NCI-H1930 (cell line): Measurements from ENCODE around the gene ACVRL1.

Source experiments
- DNase-seq, 2 experiments: peaks; one replicate each; lab custom pipeline; 2025; lab: John Stamatoyannopoulos, UW

The ACVRL1 gene

DNA sequence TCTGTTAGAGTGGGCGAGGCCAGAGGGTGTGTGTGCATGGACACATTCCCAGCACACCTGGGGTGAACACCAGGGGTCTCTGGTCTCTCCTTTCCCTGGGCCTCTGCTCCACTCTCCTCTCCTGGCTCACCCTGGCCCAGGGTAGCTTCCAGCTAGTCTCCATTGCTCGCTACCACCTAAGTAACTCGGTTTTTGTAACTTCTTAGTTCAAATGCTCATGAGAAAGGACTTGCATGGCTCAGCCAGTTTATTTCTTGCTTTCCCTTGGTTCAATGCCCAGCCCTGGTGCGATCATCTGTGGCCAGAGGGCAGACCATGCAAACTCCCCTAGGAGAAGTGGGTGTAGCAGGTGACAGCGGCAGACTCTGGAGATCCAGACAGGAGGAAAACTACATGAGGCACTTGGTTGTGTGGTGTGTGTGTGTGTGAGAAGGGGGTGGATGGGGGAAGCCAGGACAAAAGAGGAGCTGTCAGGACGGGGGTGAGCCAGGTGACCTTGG is 35.2 kb downstream of the ACVRL1 start:
- DNase-seq, result no peak

DNA sequence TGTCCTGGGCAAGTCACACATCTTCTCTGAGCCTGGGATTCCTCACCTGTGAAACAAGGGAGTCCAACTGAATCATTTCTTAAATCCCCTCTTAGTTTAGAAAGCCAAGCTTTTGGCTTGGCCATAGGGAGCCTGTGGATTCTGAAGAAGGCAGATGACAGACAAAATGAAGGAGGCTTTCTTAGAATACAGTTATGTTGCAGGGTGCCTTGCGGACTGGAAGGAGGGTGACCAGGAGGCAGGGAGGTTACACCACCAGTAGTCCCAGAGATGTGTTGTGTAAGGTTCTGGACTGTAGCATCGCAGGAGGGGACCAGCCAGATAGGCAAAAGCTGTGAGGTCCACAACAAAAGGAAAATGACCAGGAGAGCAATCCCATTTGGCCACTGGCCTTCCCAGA is 36.0 kb downstream of the ACVRL1 start:
- DNase-seq, result no peak

DNA sequence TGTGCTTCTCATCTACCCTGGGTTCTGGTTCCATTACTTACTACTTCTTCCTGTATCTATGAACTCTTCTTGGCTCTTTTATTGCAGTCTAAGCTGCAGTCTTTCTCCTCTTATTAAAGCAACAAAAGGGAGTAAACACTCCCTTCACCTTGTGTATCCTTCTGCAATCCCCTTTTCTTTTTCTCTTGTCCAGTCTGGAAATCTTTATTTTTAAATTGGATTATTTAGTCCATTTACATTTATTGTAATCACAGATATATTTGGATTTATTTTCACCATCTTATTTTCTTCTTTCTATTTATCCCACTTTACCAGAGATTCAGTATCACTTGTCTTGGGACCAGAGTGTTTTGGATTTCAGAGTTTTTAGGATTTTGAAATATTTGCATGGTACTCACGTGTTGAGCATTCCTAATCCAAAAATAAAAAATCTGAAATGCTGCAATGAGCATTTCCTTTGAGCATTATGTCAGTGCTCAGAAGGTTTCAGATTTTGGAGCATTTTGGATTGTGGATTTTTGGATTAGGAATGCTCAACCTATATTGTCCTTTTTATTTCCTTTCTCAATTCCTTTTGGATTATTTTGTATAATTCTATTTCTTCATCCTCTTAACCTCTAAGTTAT is 37.4 kb downstream of the ACVRL1 start:
- no peak for DNase-seq

DNA sequence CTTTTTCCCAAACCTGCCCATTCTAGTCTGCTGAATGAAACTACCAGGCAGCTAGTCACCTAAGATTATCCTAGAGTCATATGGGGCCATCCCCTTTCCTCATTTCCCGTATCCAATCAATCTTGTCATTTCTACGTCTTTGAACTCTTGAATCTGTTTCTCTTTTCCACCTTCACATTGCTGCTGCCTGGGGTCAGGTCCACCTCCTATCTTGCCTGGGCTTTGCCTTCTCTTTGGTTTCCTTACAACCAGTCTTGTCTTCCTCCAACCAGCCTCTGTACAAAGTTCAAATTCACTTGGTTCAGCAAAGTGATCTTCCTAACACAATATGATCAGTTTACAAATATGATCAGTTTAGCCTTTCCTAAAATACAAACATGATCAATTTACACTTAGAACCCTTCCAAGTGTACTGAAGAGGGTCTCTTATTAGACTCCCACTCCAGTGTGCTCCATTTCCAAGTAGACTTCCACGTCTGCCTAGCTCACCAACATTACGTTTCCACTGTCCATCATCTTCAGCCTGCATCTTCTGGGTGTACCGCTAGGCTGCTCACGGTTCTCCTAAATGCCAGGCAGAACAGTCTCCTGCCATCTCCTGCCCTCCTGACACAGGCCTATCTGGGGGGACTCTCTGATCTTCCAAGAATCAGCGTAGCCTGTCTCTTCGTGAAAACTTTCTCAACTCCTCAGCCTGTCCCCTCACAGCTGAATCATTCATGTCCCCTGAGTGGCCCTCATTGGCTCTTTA is 40.1 kb downstream of the ACVRL1 start:
- no peak for DNase-seq

DNA sequence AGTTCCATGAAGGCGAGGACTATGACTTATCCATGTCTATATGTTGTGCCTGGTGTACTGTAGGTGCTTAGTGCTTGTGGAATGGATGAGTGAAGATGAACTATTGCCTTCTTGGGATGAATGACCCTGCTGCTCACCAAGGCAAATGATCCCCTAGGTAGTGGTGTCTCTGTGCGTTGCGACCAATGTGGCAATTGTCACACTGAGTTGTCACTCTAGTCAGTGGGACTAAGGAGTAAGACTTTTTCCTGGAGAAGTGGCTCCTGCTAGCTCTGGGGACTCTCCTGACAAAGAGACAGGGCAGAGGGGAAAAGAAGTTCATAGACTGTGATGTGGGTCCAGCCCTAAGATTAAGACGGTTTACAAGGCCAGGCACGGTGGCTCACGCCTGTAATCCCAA is 40.8 kb downstream of the ACVRL1 start:
- DNase-seq, result no peak

DNA sequence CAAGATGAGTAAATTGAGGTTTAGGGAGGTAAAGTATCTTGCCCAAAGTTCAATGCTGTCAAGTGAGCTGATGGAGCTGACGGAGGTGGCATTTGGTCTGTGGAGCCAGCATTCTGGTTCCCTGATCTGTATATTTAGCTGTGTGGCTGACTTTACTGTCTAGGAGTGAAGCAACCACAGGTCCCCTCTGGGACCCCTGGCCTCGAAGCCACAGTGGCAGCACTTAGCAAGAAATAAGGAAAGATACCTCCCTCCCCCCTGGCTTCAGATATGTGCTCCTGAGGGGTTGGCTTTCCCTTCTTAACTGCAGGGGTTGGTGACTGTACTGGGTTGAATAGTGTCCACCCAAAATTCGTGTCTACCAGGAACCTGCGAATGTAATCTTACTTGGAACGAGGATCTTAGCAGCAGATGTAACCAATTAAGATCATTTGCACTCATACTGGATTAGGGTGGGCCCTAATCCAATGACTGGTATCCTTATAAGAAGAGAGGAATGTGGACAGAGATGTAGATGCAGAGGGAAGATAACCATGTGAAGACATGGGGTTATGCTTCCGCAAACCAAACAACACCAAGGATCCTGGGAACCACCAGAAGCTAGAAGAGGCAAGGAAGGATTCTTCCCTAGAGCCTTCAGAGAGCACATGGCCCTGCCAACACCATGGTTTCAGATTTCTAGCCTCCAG is 42.2 kb downstream of the ACVRL1 start:
- no peak for DNase-seq

DNA sequence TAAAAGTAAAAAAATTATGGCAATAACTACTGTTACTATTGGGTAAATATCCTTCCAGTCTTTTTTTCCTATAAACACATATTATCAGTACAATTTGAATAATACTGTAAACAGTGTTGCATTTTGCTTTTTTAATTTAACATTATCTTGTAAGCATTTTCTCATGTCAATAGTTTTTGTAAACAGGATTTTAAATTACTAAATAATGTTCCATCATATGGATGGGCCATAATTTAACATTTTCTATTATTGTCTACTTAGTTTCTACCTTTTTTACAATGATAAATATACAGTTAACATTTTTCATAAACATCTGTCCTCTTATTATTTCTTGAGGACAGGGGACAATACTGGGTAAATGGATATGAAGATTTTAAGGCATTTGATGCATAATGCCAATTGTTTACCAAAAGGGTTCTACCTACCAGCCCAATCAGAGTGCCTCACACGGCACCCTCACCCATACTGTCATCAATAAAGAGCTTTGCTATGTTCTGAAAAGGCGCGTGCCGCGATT is 43.4 kb downstream of the ACVRL1 start:
- DNase-seq, result no peak

DNA sequence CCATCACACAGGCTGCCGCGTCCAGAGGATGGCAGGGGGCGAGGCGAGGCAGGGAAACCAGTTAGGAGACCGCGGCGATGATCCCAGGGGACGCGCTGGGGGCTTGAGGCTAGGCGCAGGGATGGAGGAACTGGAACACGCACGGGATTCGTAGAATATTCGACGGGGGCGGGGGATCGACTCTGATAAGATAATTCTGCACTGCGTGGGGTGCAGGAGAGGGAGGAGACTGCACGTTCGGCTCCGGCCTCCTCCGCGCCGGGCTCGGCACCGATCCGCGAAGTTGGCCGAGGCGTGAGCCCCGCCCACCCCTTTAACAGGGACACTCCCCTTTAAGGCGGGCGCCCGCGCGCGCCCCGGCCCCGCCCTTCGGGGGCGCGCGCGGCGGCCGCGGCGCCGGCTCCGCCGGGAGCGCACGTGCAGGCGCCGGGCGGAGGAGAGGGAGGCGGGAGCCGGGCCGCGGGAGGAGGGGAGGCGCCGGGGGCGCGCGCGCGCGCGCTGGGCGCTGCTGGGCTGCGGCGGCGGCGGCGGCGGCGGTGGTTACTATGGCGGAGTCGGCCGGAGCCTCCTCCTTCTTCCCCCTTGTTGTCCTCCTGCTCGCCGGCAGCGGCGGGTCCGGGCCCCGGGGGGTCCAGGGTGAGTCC is 44.0 kb downstream of the ACVRL1 start, which contains the start of gene ACVR1B:
Gene ACVR1B, plus strand, starts transcription at position 501 of the 644 bp plus-strand sequence. Its CDS starts 45 bp downstream, at position 546.
- peak; percentile 86 to 88 for DNase-seq

DNA sequence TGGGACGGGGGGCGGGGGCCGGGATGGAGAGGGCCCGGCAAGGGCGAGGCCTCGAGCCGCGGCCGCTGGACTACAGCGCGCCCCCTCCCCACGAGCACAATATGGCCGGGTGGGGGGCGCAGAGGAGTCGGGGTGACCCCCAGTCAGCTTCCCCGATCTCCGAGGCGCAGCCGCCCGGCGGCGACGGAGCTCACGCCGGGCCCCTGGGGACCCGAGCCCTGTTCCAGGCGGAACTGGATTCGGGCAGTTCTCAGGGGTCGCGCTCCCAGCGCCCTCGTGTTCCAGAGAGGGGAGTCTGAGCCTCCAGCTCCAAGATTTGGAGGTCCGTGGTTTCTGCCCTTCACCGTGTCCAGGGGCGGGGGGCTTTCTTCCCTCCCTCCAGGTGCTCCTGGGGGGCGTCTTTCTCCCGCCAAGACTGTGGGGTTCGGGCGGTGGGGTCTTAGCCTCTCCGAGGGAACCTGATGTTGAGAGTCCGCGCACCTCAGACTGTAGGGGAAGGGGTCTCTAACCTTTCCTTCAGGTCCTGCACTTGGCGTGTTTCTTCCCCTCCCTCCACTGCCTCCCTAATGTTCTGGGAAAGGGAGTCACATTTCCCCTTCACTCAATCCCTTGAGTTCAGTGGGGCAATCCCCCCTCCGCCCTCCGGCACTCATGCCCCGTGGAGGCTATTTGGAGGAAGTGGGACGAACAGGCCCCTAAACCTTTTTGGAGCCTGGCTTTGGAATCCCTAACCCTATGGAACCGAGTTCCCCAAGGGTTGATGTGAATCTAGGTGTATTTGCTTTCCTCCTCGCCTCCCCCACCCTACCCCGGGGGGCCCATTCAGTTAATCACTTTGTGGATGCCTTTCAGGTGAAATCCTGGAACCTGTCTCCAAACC is 44.8 kb downstream of the ACVRL1 start:
- DNase-seq, result peak in 1 of 2 experiments; percentile 16

DNA sequence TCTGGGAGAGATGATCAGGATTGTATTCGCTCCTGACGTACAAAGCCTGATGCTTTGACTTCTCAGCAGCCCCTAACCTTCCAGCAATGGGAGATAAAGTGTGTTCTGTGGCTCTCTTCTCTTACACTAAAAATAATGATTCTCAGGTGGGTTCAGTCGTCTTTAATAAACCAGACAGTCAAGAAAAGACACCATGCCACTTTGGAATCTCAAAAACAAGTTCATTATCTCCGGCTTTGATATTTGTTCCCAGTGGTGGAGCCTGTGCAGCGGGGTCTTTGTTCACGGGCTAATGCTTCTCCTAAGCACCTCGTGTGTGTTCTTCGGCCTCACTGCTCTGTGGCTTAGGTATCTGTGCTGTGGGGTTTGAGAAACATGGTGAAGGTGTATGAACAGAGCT is 45.8 kb downstream of the ACVRL1 start:
- DNase-seq, result no peak

DNA sequence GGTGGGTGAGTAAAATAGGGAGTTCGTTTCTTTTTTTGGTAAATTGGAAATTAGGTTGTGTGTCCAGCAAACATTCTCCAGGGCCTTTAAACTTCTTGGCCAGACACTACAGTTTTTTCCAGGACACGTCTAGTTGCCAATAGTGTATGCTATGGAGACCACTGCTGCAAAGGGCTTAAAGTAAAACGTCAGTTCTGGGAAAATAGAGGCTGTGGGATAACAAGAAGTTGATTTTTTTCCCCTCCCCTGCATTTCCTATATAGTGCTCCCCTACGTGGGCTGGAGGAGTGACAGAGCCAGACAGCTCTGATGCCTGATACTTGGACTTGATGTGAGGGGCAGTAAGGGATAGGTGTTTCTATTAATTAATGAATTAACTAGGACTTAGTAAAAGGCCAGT is 46.6 kb downstream of the ACVRL1 start:
- no peak for DNase-seq

DNA sequence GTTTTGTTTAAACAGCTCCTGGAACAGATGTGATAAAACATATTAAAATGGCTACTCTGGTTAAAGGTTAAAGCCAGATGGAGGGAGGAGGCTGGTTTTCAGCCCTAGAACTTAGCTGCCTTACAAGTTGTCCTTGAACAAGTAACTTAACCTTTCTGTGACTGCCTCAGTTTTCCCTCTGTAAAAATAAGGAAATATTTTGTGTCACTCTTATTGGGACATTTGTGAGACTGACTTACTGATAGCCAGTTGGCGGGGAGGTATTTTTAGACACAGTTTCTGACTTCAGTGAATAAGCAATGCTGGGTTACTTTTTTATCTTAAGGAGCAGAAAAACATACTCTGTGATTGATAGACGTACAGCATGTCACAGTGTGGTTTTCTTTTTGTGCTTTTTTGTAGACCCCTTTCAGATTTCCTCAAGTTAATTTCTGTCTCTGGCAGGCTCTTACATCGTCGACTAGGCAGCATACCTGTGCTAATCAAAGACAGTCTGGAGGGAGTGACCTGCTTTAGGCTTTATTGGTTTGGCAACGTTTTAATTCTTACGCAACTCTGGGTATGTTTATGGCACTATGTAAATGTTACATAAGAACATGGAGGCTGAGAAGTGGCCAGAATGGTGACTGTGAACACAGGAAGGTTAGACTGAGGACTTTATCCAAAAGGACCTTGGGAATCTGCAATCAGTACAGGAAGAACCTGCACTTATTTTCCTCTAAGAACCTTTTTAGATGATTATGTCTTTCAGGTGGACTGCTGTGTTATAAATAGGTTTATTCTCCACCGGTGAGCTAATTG is 47.5 kb downstream of the ACVRL1 start:
- no peak for DNase-seq

DNA sequence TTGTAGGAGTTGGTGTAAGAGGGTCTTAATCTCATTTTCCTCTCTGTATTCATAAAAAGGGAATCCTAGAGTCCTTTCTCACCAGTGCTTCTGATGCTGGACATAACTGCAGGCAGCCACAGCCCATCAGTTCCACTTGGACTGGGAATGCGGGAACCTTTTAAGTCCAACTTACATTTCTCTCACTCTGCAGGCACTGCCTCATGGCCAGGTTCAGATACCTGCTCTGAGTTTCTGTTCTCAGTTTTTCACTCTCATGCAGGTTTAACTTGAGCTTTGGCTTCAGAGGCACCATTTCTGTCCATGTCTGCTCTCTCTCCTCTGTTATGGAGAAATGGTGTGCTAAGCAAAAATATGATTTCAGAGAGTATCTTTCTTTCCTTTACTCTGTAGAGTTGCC is 48.4 kb downstream of the ACVRL1 start:
- no peak for DNase-seq

DNA sequence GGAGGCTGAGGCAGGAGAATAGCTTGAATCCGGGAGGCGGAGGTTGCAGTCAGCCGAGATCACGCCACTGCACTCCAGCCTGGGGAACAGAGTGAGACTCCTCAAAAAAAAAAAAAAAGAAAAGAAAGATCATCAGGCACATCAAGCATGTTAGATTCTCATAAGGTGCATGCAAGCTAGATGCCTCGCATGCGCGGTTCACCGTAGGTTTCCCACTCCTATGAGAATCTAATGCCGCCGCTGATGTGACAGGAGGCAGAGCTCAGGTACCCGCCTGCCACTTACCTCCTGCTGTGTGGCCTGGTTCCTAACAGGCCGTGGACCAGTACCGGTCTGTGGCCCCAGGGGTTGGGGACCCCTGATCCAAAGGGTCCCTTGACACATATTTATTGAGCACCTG is 51.2 kb downstream of the ACVRL1 start:
- no peak for DNase-seq

DNA sequence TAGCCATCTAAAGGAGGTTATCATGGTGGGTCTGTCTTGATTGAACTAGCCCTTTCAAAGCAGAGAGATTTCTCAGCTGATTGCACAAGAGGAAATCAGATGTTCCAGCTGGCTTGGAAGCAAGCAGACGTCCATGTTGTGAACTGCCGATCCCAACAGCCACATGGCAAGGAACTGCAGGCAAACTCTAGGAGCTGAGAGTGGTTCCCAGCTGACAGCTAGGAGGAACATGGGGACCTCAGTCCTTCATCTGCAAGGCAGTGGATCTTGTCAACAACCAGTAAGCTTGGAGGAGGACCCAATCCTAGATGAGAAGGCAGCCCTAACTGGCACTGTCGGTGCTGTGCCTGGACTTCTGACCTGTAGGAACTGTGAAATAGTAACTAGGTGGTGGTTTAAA is 51.9 kb downstream of the ACVRL1 start:
- DNase-seq, result no peak

DNA sequence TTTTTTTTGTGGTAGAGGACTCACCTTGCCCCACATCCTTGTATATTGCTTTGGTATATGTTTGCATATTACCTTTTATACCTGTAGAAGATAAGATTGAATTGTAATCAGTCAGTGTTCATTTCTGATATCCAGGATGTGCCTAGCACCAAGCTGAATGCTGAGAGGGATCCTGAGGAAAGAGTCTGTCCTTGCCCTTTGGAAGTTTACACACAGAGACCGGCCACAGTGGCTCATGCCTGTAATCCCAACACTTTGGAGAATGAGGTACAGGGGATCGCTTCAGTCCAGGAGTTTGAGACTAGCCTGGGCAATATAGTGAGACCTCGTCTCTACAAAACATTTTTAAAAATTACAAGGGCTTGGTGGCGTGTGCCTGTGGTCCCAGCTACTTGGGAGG is 52.6 kb downstream of the ACVRL1 start:
- no peak for DNase-seq

DNA sequence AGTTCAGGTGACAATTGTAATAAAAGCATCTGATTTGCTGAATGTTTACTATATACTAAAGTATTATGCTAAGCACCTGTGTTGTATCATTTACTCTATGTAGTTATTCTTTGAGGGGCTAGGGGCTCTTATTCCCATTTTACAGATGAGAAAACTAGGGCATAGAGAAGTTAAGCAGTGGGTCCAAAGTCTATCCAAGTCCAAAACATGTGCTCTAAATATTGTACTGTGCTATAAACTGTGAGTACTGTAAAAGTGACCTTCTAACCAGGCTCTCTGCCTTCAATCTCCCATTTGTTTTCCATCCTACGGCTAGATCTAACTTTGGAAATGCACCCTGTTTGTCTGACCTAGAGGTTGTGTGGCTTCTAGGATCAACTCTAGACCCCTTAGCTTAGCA is 53.2 kb downstream of the ACVRL1 start:
- no peak for DNase-seq

DNA sequence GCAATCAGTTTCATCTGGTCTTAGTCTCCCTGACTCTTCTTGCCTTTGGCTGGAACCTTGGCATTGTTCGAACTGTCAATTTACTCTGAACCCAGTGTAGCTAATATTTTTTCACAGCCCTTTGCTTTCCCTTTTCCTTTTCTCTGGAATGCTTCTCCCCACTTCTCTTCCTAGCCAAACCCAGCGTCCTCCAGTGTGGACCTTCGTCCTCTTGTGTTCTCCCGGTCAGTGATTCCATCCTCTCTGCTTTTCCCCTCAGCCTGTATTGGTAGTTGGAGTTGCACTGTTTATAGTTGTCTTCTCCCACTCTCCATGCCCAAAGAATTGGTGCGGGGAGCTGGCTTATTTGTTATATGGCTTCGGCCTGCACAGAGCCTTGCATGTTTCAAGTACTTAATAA is 53.6 kb downstream of the ACVRL1 start:
- DNase-seq, result no peak

DNA sequence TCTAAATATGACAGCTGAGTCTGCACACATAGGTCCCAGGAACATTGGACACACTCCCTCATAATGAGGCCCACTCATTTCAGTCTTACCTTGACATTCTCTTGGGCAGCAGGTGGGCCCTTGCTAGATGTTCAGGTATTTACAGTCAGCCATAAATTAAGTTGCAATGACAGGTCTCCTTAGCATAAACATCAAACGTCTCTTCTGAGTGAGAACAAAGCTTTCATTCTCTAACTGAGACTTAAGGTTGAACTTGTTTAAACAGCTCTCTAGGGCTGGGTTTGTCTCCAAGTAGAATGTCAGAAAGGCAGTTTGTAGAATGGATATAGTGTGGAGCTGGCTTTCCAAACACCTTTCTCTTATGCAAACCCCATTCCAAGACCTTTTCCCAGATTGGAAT is 54.5 kb downstream of the ACVRL1 start:
- DNase-seq, result no peak

DNA sequence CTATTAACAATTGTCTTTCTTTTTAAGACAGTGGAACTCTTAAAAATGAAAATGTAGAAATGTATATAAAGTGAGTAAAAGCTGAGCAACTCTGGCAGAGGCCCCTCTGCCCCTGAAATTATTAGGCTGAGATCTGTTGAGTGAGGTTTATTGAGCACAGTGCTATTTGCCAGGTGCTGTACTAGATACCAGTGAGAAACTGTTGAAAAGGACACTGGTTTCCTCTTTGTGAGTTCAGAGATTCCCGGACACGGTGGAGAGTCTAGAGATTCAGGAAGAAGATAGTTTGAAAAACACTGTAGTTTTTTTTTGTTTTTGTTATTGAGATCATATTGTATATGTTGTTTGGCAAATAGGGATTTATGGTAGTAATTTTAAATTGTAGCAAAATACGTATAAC is 55.4 kb downstream of the ACVRL1 start:
- no peak for DNase-seq
